Endodermal cell (in vitro differentiated cells): ENCODE data around the gene NAA20. TPM values are rescaled to one million over a fixed set of nuclear protein-coding genes. Genes with fewer than 3 reads are reported as not detected.

Experiments
- DNase-seq: peaks from one replicate; pipeline ENCODE4 v3.0.0-alpha.2; 2017
- H3K27ac ChIP-seq: 2 replicates; pipeline ENCODE4 v1.5.1; 2013; ENCODE audit warnings: mild to moderate bottlenecking, low read depth, low read length, moderate library complexity
- H3K27me3 ChIP-seq: 2 replicates; pipeline ENCODE4 v1.6.1; 2013; ENCODE audit warnings: mild to moderate bottlenecking, low read length, moderate library complexity; ENCODE audit not compliant: insufficient read depth, control insufficient read depth, poor library complexity, severe bottlenecking
- H3K36me3 ChIP-seq: 2 replicates; pipeline ENCODE4 v1.7.0; 2013; ENCODE audit warnings: mild to moderate bottlenecking, low read length, moderate library complexity; ENCODE audit not compliant: control insufficient read depth, insufficient read depth
- H3K4me1 ChIP-seq: one replicate; pipeline ENCODE4 v1.7.0; 2013; ENCODE audit warnings: low read length; ENCODE audit not compliant: control insufficient read depth, insufficient read depth
- H3K4me3 ChIP-seq: 2 replicates; pipeline ENCODE4 v1.5.1; 2013; ENCODE audit warnings: mild to moderate bottlenecking, low read length, moderate library complexity
- H3K9ac ChIP-seq: 2 replicates; pipeline ENCODE4 v1.6.1; 2013; ENCODE audit warnings: mild to moderate bottlenecking, low read length, moderate library complexity; ENCODE audit not compliant: poor library complexity, severe bottlenecking; ENCODE audit errors: extremely low read depth
- H3K9me3 ChIP-seq: 2 replicates; pipeline ENCODE4 v1.6.1; 2013; ENCODE audit warnings: mild to moderate bottlenecking, low read length, moderate library complexity; ENCODE audit not compliant: control insufficient read depth
- H3K27ac Mint-ChIP-seq: 2 replicates; pipeline ENCODE4 v1.8.0; 2020; ENCODE audit warnings: mixed read lengths
- H3K27me3 Mint-ChIP-seq: 2 replicates; pipeline ENCODE4 v1.8.0; 2021; ENCODE audit warnings: mild to moderate bottlenecking, mixed read lengths; ENCODE audit not compliant: insufficient read depth
- H3K36me3 Mint-ChIP-seq: 2 replicates; pipeline ENCODE4 v1.8.0; 2020; ENCODE audit warnings: low read depth, mixed read lengths
- H3K4me1 Mint-ChIP-seq: 2 replicates; pipeline ENCODE4 v1.8.0; 2020; ENCODE audit warnings: mixed read lengths
- H3K4me3 Mint-ChIP-seq: 2 replicates; pipeline ENCODE4 v1.8.0; 2020; ENCODE audit warnings: mild to moderate bottlenecking, moderate library complexity, mixed read lengths
- H3K9me3 Mint-ChIP-seq: 2 replicates; pipeline ENCODE4 v1.8.0; 2020; ENCODE audit warnings: mild to moderate bottlenecking, mixed read lengths
- CTCF ChIP-seq: fragments of 200-600 bp; sonication (generic); conservative IDR thresholded peaks from 2 replicates; pipeline ENCODE4 v1.5.0; 2021; ENCODE audit warnings: antibody characterized with exemption, mild to moderate bottlenecking
- WGBS, 2 experiments: methylation state at CpG; one replicate each; pipeline versions ENCODE4 v1.1.5 to v1.1.7; 2013; ENCODE audit warnings: missing lambda C conversion rate in 2 of 2, mixed read lengths in 1 of 2; ENCODE audit not compliant: insufficient coverage in 1 of 2, insufficient read length in 1 of 2; 5-methylcytosine and 5-hydroxymethylcytosine counted together
- total RNA-seq, 2 donors: library from RNA; stranded (reverse); fragmentation: NEBNext Ultra II Directional in 1 of 2; extraction: Animal tissue kit (Norgen Biotek cat#: 25700) in 1 of 2; gene quantifications; 2 replicates in 1 of 2; 3 replicates in 1 of 2; pipeline ENCODE4 v1.2.1, GENCODE V29; 2021

The NAA20 gene
- total RNA-seq, 2 donors from 2014 or later = 35.1 to 39.4 TPM

- Histone ChIP-seq H3K4me3 (no peak overlapping the region), H3K27me3 (no peaks in the 10 kb centered on the region), H3K36me3 (peaks cover 60% of the 10 kb centered on the region), H3K9me3 (no peaks in the 10 kb centered on the region), H3K9ac (no peak overlapping the region), H3K27ac (no peak overlapping the region), H3K4me1 (no peaks in the 10 kb centered on the region)
- TF ChIP-seq CTCF = no peak
- Mint-ChIP-seq H3K27ac (no peak overlapping the region), H3K4me3 (no peak overlapping the region), H3K4me1 (peaks cover 11% of the 10 kb centered on the region), H3K36me3 (peaks cover 17% of the 10 kb centered on the region), H3K27me3 (no peaks in the 10 kb centered on the region), H3K9me3 (no peaks in the 10 kb centered on the region)
- DNase-seq = no peak
Measured at GRCh38 chr20:20024942-20025341, 7.8 kb downstream of the NAA20 start.

GRCh38 chr20:20027284-20027683 is 10.1 kb downstream of the NAA20 start:
- DNase-seq = no peak
- Mint-ChIP-seq H3K27me3 (no peaks in the 10 kb centered on the region), H3K36me3 (peaks cover 28% of the 10 kb centered on the region), H3K4me3 (no peak overlapping the region), H3K9me3 (no peaks in the 10 kb centered on the region), H3K27ac (no peak overlapping the region), H3K4me1 (peaks cover 5% of the 10 kb centered on the region)
- Histone ChIP-seq H3K36me3 (peaks cover 80% of the 10 kb centered on the region), H3K27ac (no peak overlapping the region), H3K9ac (no peak overlapping the region), H3K27me3 (no peaks in the 10 kb centered on the region), H3K9me3 (no peaks in the 10 kb centered on the region), H3K4me1 (no peaks in the 10 kb centered on the region), H3K4me3 (no peak overlapping the region)
- 100% methylated on average over 1 to 2 of the region's 2 CpGs for WGBS, 2 experiments
- TF ChIP-seq CTCF = no peak

GRCh38 chr20:20031790-20032189 is 14.6 kb downstream of the NAA20 start:
- Histone ChIP-seq H3K27ac (no peak overlapping the region), H3K9ac (no peak overlapping the region), H3K4me1 (no peaks in the 10 kb centered on the region), H3K36me3 (peaks cover 87% of the 10 kb centered on the region), H3K27me3 (no peaks in the 10 kb centered on the region), H3K4me3 (no peak overlapping the region), H3K9me3 (no peaks in the 10 kb centered on the region)
- TF ChIP-seq CTCF = no peak
- no peaks in the 10 kb centered on the region for H3K27me3 Mint-ChIP-seq
- peaks cover 43% of the 10 kb centered on the region for H3K36me3 Mint-ChIP-seq
- no peak for DNase-seq
- H3K4me1 Mint-ChIP-seq = no peaks in the 10 kb centered on the region
- no peak overlapping the region for H3K4me3 Mint-ChIP-seq
- no peak overlapping the region for H3K27ac Mint-ChIP-seq
- no peaks in the 10 kb centered on the region for H3K9me3 Mint-ChIP-seq
- WGBS, 2 experiments = 95 to 98% methylated on average over 4 of the region's 5 CpGs
